Subcutaneous abdominal adipose tissue (tissue), 5 donors: Measurements from ENCODE around the gene PMF1.

ENCODE experiments used
- H3K27ac ChIP-seq: one replicate; pipeline ENCODE4 v1.7.0; 2013; ENCODE audit warnings: low read depth, mild to moderate bottlenecking, inconsistent platforms, low read length, moderate library complexity
- H3K27me3 ChIP-seq, 5 donors: one replicate each; pipeline ENCODE4 v1.7.0; 2013; ENCODE audit warnings: low read length in 5 of 5, inconsistent platforms in 1 of 5; ENCODE audit not compliant: control insufficient read depth in 5 of 5, insufficient read depth in 4 of 5
- H3K36me3 ChIP-seq, 5 donors: one replicate each; pipeline ENCODE4 v1.7.0; 2013; ENCODE audit warnings: low read length in 5 of 5; ENCODE audit not compliant: control insufficient read depth in 5 of 5, insufficient read depth in 5 of 5
- H3K4me1 ChIP-seq, 5 donors: one replicate each; pipeline ENCODE4 v1.7.0; 2013; ENCODE audit warnings: low read length in 5 of 5, mild to moderate bottlenecking in 3 of 5, moderate library complexity in 1 of 5; ENCODE audit not compliant: control insufficient read depth in 5 of 5, insufficient read depth in 5 of 5
- H3K4me3 ChIP-seq, 5 donors: one replicate each; pipeline ENCODE4 v1.7.0; 2013; ENCODE audit warnings: low read length in 5 of 5, low read depth in 1 of 5
- H3K9ac ChIP-seq, 5 donors: one replicate each; pipeline ENCODE4 v1.7.0; 2013; ENCODE audit warnings: low read length in 5 of 5, mild to moderate bottlenecking in 4 of 5, moderate library complexity in 3 of 5
- H3K9me3 ChIP-seq, 5 donors: one replicate each; pipeline ENCODE4 v1.7.0; 2013; ENCODE audit warnings: low read length in 5 of 5; ENCODE audit not compliant: control insufficient read depth in 5 of 5
- donor health status: healthy.
- donor health status: healthy.
- donor health status: healthy.
- donor health status: healthy.
- donor health status: healthy.

PMF1 gene

GRCh38 chr1:156217871-156218270 lies 5.1 kb downstream of the PMF1 start:
- H3K27ac ChIP-seq: peak overlapping the region; percentile 24
- H3K27me3 ChIP-seq: no peaks in the 10 kb centered on the region
- H3K36me3 ChIP-seq: peaks cover 4 to 35% (median 22%) of the 10 kb centered on the region in 5 donors
- peaks cover 3 to 22% (median 18%) of the 10 kb centered on the region in 5 donors for H3K4me1 ChIP-seq
- H3K4me3 ChIP-seq: no peak overlapping the region
- H3K9ac ChIP-seq: peak overlapping the region in 2 of 5 donors; percentile 25 to 55
- H3K9me3 ChIP-seq: no peaks in the 10 kb centered on the region

GRCh38 chr1:156220226-156220625 lies 7.4 kb downstream of the PMF1 start:
- H3K27ac ChIP-seq: no peak overlapping the region
- no peaks in the 10 kb centered on the region for H3K9me3 ChIP-seq
- H3K27me3 ChIP-seq: no peaks in the 10 kb centered on the region
- H3K4me3 ChIP-seq: no peak overlapping the region
- no peak overlapping the region for H3K9ac ChIP-seq
- peaks cover 0 to 9% (median 7%) of the 10 kb centered on the region in 5 donors for H3K4me1 ChIP-seq
- peaks cover 9 to 37% (median 31%) of the 10 kb centered on the region in 5 donors for H3K36me3 ChIP-seq

GRCh38 chr1:156221986-156222692 lies 9.3 kb downstream of the PMF1 start:
- Histone ChIP-seq H3K9ac (no peak overlapping the region), H3K27me3 (no peaks in the 10 kb centered on the region), H3K36me3 (peaks cover 9 to 45% (median 39%) of the 10 kb centered on the region in 5 donors), H3K4me1 (peaks cover 0 to 9% (median 7%) of the 10 kb centered on the region in 5 donors), H3K4me3 (no peak overlapping the region), H3K9me3 (no peaks in the 10 kb centered on the region), H3K27ac (no peak overlapping the region)

- H3K9ac ChIP-seq: no peak overlapping the region
Observed at GRCh38 chr1:156225677-156226014, 12.8 kb downstream of the PMF1 start.

GRCh38 chr1:156226116-156226538 lies 13.3 kb downstream of the PMF1 start:
- Histone ChIP-seq H3K4me3 (no peak overlapping the region), H3K9me3 (no peaks in the 10 kb centered on the region), H3K9ac (no peak overlapping the region), H3K27me3 (no peaks in the 10 kb centered on the region), H3K27ac (no peak overlapping the region), H3K4me1 (no peaks in the 10 kb centered on the region), H3K36me3 (peaks cover 9 to 50% (median 42%) of the 10 kb centered on the region in 5 donors)

More at GRCh38 chr1:156225677-156226014, 12.8 kb downstream of the PMF1 start:
- H3K27ac ChIP-seq: no peak overlapping the region
- H3K27me3 ChIP-seq: no peaks in the 10 kb centered on the region
- peaks cover 9 to 55% (median 47%) of the 10 kb centered on the region in 5 donors for H3K36me3 ChIP-seq
- no peaks in the 10 kb centered on the region for H3K9me3 ChIP-seq
- no peak overlapping the region for H3K4me3 ChIP-seq
- no peaks in the 10 kb centered on the region for H3K4me1 ChIP-seq

GRCh38 chr1:156226782-156227181 lies 14.0 kb downstream of the PMF1 start:
- Histone ChIP-seq H3K9me3 (no peaks in the 10 kb centered on the region), H3K9ac (no peak overlapping the region), H3K27ac (no peak overlapping the region), H3K36me3 (peaks cover 5 to 44% (median 36%) of the 10 kb centered on the region in 5 donors), H3K4me1 (no peaks in the 10 kb centered on the region), H3K4me3 (no peak overlapping the region), H3K27me3 (no peaks in the 10 kb centered on the region)

- Histone ChIP-seq H3K9me3 (no peaks in the 10 kb centered on the region), H3K4me1 (no peaks in the 10 kb centered on the region), H3K9ac (no peak overlapping the region), H3K36me3 (peaks cover 5 to 31% (median 26%) of the 10 kb centered on the region in 5 donors), H3K27me3 (no peaks in the 10 kb centered on the region), H3K27ac (no peak overlapping the region), H3K4me3 (no peak overlapping the region)
Observed at GRCh38 chr1:156228501-156228900, 15.7 kb downstream of the PMF1 start.

- Histone ChIP-seq H3K9ac (no peak overlapping the region), H3K4me3 (no peak overlapping the region), H3K27me3 (no peaks in the 10 kb centered on the region), H3K9me3 (no peaks in the 10 kb centered on the region), H3K4me1 (no peaks in the 10 kb centered on the region), H3K36me3 (peaks cover 0 to 39% (median 28%) of the 10 kb centered on the region in 5 donors), H3K27ac (no peak overlapping the region)
Observed at GRCh38 chr1:156229809-156230472, 17.1 kb downstream of the PMF1 start.

GRCh38 chr1:156230473-156230837 lies 17.6 kb downstream of the PMF1 start:
- H3K4me1 ChIP-seq: no peaks in the 10 kb centered on the region
- peaks cover 0 to 39% (median 28%) of the 10 kb centered on the region in 5 donors for H3K36me3 ChIP-seq
- no peaks in the 10 kb centered on the region for H3K27me3 ChIP-seq
- no peak overlapping the region for H3K9ac ChIP-seq
- no peaks in the 10 kb centered on the region for H3K9me3 ChIP-seq
- no peak overlapping the region for H3K27ac ChIP-seq
- no peak overlapping the region for H3K4me3 ChIP-seq

GRCh38 chr1:156232201-156232894 lies 19.5 kb downstream of the PMF1 start:
- Histone ChIP-seq H3K4me1 (no peaks in the 10 kb centered on the region), H3K36me3 (peaks cover 3 to 49% (median 36%) of the 10 kb centered on the region in 5 donors), H3K4me3 (no peak overlapping the region), H3K9ac (no peak overlapping the region), H3K9me3 (no peaks in the 10 kb centered on the region), H3K27me3 (no peaks in the 10 kb centered on the region), H3K27ac (no peak overlapping the region)
